SHP77 treated with DMSO at 0.1 percent for 48 hours (cell line): Measurements from ENCODE around the gene ARHGEF18.

ENCODE experiments used
- DNase-seq: peaks from one replicate; lab custom pipeline; 2025; lab: John Stamatoyannopoulos, UW

The ARHGEF18 gene

DNA sequence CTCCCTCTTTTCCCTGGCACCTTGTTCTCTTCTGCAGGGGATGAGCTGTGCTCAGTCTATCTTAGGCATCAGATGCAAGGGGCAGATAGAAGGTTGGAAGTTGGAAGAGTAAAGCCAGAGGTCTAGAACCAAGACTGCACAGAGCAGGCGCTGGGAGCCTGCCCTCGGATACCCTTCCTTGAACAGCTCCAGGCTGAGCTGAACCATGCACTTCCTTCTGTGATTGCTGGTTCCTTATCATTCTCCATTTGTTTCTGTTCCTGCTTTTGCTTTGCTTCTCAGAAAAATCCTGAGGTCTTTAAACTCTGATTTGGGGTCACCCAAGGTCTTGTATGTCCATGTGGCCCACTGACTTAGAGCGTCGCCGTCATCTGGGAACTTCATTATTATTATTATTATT lies 36.3 kb downstream of the ARHGEF18 start:
- no peak for DNase-seq

DNA sequence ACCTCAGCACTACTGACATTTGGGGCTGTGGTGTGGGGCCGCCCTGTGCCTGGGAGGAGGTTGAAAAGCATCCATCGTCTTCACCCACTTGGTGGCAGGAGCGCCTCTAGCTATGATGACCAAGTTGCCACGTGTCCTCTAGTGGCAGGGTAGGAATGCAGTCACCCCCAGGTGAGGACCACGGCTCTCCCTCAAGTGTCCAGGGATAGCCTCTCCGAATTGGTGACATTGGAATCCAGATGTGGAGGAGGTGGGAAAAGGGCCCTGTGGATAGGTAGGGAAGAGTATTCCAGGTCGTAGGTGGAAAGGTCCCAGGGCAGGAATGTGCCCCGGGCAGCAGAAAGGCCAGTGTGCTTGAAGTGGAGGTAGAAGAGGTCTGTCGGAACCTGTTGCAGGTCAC lies 37.6 kb downstream of the ARHGEF18 start:
- DNase-seq, result no peak

DNA sequence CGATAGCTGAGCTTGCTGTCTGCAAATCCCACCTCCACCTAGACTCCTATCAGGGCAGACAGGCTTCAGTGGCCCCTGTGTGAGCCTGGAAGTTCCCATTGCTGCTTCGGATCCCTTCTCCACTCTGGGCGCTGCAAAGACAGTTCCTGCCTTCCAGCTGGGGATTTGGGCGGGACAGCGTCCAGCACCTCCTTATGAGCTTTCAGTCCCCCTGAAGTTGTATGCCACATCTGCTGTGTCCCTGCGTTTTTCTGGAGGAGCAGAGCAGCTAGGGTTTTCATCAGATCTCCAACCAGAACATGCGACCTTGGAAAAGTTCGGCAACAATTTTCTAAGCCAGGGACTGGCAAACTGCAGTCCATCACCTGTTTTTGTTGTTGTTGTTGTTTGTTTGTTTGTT lies 38.0 kb downstream of the ARHGEF18 start:
- no peak for DNase-seq

DNA sequence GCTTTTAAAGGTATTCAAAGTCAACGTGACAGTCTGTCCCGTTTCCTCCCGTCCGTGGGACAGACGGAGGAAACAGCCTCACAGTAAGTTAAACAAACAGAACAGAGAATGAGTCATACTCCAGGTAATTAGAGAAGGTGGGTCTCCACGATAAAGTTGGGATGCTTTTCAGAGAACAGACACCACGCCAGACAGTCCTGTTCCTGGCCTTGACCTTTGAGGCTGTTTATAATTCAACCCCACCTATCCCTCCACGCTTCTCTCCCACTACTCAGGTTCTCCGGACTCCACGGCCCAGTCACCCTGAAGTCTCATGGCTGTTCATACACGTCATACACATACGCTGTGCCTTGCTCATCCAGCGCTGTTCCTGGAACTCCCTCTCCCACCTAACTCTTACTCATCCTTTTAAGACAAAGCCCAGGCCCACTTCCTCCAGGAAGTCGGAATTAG lies 42.5 kb downstream of the ARHGEF18 start:
- DNase-seq, result no peak

DNA sequence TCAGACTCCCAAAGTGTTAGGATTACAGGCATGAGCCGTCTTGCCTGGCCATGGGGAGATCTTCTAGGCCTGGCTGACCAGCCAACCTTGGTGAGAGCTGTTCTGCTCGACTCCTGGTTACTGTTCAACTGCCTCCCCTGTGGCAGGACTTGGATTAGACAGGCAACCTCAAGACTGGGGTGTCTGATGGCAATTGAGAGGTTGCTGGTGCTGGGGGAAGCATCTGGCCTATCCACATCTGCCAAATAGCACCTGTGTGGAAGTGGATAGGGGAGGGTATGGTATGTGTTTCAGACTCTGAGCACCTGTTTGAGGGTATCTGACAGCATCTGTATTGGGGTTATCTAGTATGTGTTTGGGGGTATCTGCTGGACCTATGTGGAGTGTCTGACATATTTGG lies 44.7 kb downstream of the ARHGEF18 start:
- DNase-seq, result no peak

DNA sequence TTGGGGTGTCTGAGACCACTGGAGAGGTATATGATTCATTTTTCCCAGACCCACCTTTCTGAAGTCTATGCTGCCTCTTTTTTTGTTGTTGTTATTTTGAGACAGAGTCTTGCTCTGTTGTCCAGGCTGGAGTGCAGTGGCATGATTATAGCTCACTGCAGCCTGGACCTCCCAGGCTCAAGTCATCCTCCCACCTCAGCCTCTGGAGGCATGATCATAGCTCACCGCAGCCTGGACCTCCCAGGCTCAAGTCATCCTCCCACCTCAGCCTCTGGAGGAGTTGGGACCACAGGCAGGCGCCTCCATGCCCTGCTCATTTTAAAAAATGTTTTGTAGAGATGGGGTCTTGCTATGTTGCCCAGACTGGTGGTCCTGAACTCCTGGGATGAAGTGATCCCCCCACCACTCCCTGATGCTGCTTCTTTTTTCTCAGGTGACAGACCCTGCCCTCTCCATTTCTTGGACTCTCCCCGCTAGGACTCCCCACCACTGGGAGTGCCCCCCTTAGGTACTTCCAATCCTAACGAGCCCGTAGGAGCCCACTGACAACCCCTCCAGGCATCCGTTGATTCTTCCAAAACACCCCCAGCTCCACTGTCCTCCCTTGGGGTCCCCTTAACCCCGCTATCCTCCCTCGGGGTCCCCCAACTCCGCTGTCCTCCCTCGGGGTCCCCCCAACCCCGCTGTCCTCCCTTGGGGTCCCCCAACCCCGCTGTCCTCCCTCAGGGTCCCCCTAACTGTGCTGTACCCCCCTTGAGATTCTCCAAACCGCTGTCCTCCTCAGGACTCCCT lies 45.4 kb downstream of the ARHGEF18 start:
- DNase-seq, result no peak

DNA sequence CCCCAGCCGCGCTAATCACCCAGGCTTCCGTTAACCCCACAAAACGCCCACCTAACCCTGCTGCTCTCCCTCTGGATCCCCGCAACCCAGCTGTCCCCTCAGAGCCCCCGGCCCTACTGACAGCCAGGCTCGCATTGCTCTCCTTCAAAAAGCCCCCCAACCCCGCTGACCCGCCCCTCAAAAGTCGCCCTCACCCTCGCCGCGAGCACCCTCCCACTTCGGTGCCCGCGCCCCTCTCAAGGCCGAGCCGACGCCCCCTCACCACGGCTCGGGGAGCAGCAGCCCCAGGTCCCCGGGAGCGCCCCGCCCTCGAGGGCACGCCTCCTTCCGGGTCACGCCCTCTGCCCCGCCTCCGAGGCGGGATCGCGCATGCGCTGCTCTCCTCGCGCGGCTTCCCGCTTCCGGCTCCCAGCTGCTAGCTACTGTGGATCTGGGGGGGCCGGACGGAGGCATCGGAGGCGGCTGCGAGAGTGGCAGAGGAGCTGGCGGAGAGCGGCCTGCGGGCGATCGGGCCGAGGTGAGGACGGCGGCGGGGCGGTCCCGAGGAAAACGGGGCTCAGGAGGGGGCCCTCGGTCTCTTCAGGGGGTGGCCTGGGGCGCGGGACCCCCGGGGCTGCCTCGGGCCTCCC lies 46.1 kb downstream of the ARHGEF18 start:
- DNase-seq, result peak; percentile 38

DNA sequence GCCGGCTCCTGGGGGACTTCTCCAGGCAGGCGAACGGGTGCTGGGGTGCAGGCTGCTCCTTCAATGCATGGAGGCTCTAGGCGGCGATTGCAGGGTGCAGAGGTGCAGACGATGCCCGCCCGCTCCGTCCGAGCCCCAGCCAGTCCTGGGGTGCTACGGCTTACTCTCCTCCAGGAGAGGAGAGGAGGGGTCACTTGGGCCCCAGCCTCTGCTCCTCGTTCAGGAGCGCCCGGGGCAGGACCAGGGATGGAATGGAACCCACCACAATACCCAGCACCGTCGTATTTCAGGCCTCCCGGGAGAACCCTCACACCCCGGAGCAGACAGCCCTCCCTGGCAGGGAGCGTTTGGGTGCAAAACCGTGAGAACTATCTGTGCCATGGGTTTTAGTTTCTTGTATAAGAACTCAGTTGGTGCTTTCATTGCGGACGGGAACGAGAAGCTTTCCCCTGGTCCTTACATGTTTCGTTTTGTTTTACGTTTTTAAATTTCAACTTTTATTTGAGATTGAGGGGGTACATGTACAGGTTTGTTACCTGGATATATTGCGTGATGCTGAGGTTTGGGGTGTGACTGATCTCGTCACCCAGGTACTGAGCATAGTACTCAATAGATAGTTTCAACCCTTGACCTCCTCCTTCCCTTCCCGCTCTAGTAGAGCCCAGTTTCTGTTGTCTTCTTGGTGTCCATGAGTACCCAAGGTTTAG lies 46.8 kb downstream of the ARHGEF18 start:
- DNase-seq, result no peak

DNA sequence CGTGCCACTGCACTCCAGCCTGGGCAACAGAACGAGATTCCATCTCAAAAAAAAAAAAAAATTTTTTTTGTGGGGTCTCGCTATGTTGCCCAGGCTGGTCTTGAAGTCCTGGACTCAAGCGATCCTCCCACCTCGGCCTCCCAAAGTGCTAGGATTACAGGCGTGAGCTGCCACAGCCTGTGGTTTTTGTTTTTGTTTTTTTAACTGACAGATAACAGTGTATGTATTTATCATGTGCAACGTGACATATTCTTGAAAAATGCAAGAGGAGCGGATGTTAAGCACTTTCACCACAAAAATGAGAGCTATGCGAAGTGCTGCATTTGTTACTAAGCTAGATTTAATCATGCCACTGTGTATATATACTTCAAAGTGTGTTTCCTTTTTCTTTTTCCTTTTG lies 49.0 kb downstream of the ARHGEF18 start:
- DNase-seq, result no peak
